Cardiac muscle cell (in vitro differentiated cells and primary cell): ENCODE data around the gene LYPD5. TPM values are rescaled to one million over a fixed set of nuclear protein-coding genes. Genes with fewer than 3 reads are reported as not detected.

ENCODE experiments used
- DNase-seq, 2 donors: peaks; one replicate each; pipeline versions ENCODE4 v3.0.0 to v3.0.0-alpha.2; 2010 to 2017; ENCODE audit warnings: low read depth in 1 of 2, low spot score in 1 of 2
- H3K27ac ChIP-seq: fragments of 200-600 bp; sonication (generic); 2 replicates; pipeline ENCODE4 v1.5.1; 2016
- H3K27me3 ChIP-seq: fragments of 200-600 bp; sonication (generic); 2 replicates; pipeline ENCODE4 v1.6.0; 2016; ENCODE audit warnings: control low read depth
- H3K36me3 ChIP-seq: fragments of 200-600 bp; sonication (generic); 2 replicates; pipeline ENCODE4 v1.5.1; 2016; ENCODE audit warnings: control low read depth
- H3K4me1 ChIP-seq: fragments of 200-600 bp; sonication (generic); 2 replicates; pipeline ENCODE4 v1.8.1; 2017; ENCODE audit warnings: low read depth, mild to moderate bottlenecking, mixed run types
- H3K4me3 ChIP-seq: fragments of 200-600 bp; sonication (generic); 2 replicates; pipeline ENCODE4 v1.5.1; 2016; ENCODE audit warnings: mild to moderate bottlenecking
- H3K9me3 ChIP-seq: fragments of 200-600 bp; sonication (generic); 2 replicates; pipeline ENCODE4 v1.5.1; 2017; ENCODE audit warnings: low read depth, mild to moderate bottlenecking, control low read depth
- CTCF ChIP-seq: IDR thresholded peaks from 2 replicates; pipeline ENCODE4 v1.5.1; 2012; ENCODE audit warnings: low read depth, mild to moderate bottlenecking, low read length
- polyA plus RNA-seq: library from polyadenylated mRNA; unstranded; fragments of >200 nt; fragmentation: Nextera tagmentation; extraction: Ambion mirVana; gene quantifications from 2 replicates; pipeline ENCODE4 v1.2.1, GENCODE V29; 2016
- total RNA-seq: library from RNA; depleted of rRNA; stranded (reverse); fragments of >200 nt; gene quantifications from 2 replicates; pipeline ENCODE4 v1.2.3, GENCODE V29; 2016

Gene LYPD5
- total and polyA plus RNA-seq, 2 experiments from 2014 or later, result 0.56 TPM; not detected in 1

GRCh38 chr19:43752287-43752875 lies 49.9 kb downstream of the LYPD5 start:
- Histone ChIP-seq H3K27ac (no peak overlapping the region), H3K36me3 (no peaks in the 10 kb centered on the region), H3K4me3 (no peak overlapping the region), H3K27me3 (no peaks in the 10 kb centered on the region), H3K9me3 (no peaks in the 10 kb centered on the region), H3K4me1 (peaks cover 7% of the 10 kb centered on the region)
- no peak for DNase-seq
- no peak for TF ChIP-seq CTCF

GRCh38 chr19:43751466-43752220 lies 50.6 kb downstream of the LYPD5 start:
- Histone ChIP-seq H3K36me3 (peaks cover 5% of the 10 kb centered on the region), H3K4me1 (peaks cover 7% of the 10 kb centered on the region), H3K4me3 (no peak overlapping the region), H3K27ac (no peak overlapping the region), H3K27me3 (no peaks in the 10 kb centered on the region), H3K9me3 (no peaks in the 10 kb centered on the region)
- no peak for DNase-seq
- no peak for TF ChIP-seq CTCF

- H3K27ac ChIP-seq, result no peak overlapping the region
- DNase-seq, result no peak
- H3K36me3 ChIP-seq, result peaks cover 14% of the 10 kb centered on the region
- H3K9me3 ChIP-seq, result no peaks in the 10 kb centered on the region
- no peaks in the 10 kb centered on the region for H3K27me3 ChIP-seq
- no peak overlapping the region for H3K4me3 ChIP-seq
- peaks cover 3% of the 10 kb centered on the region for H3K4me1 ChIP-seq
- TF ChIP-seq CTCF, result no peak
Measured at GRCh38 chr19:43749898-43750297, 52.3 kb downstream of the LYPD5 start.

GRCh38 chr19:43749152-43749551 lies 53.1 kb downstream of the LYPD5 start:
- Histone ChIP-seq H3K27me3 (no peaks in the 10 kb centered on the region), H3K27ac (no peak overlapping the region), H3K9me3 (no peaks in the 10 kb centered on the region), H3K4me1 (peaks cover 3% of the 10 kb centered on the region), H3K36me3 (peaks cover 17% of the 10 kb centered on the region), H3K4me3 (no peak overlapping the region)
- DNase-seq, result no peak
- TF ChIP-seq CTCF, result no peak

- no peak for TF ChIP-seq CTCF
- Histone ChIP-seq H3K9me3 (no peaks in the 10 kb centered on the region), H3K27me3 (no peaks in the 10 kb centered on the region), H3K4me1 (peaks cover under 1% of the 10 kb centered on the region), H3K27ac (no peak overlapping the region), H3K36me3 (peaks cover 17% of the 10 kb centered on the region), H3K4me3 (no peak overlapping the region)
- no peak for DNase-seq
Measured at GRCh38 chr19:43748685-43749084, 53.6 kb downstream of the LYPD5 start.
